Ovary (tissue), 3 donors: ENCODE results near the gene NUDT8.

Source experiments
- POLR2A ChIP-seq: fragments of 450-650 bp; IDR thresholded peaks from one replicate; pipeline ENCODE4 v1.6.1; 2017; ENCODE audit warnings: antibody characterized with exemption, mild to moderate bottlenecking, moderate library complexity
- TF ChIP-seq, protein P1 (sequence below), 3 donors: fragments of 450-650 bp in 2 of 3; fragments of 200-600 bp in 1 of 3; IDR thresholded peaks; one replicate each; pipeline versions ENCODE4 v1.5.1 to v1.8.0; 2016 to 2022; ENCODE audit warnings: antibody characterized with exemption in 3 of 3, mild to moderate bottlenecking in 1 of 3
- donor health status: DM: no; HTN: no; CAD: no.

DNA sequence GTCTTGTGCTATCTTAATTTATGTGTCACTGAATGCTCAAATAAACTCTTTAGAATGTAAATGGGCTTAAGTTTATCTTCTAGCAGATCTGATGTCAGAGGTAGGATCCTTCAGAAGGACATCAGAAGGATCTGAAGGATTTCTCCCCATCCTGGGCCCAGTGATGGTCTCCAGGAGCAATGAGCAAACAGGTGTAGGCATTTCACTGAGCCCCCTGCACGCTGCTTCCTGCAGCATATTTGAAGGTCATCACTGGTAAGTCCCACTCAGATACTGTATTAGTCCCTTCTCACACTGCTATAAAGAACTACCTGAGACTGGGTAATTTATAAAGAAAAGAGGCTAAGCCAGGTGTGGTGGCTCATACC, 41.6 kb downstream of the NUDT8 start:
- no peak for TF ChIP-seq POLR2A
- TF ChIP-seq, protein P1, sequence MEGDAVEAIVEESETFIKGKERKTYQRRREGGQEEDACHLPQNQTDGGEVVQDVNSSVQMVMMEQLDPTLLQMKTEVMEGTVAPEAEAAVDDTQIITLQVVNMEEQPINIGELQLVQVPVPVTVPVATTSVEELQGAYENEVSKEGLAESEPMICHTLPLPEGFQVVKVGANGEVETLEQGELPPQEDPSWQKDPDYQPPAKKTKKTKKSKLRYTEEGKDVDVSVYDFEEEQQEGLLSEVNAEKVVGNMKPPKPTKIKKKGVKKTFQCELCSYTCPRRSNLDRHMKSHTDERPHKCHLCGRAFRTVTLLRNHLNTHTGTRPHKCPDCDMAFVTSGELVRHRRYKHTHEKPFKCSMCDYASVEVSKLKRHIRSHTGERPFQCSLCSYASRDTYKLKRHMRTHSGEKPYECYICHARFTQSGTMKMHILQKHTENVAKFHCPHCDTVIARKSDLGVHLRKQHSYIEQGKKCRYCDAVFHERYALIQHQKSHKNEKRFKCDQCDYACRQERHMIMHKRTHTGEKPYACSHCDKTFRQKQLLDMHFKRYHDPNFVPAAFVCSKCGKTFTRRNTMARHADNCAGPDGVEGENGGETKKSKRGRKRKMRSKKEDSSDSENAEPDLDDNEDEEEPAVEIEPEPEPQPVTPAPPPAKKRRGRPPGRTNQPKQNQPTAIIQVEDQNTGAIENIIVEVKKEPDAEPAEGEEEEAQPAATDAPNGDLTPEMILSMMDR (IDR thresholded peaks at IDR 0.05) = no peak
